ENCODE data around the gene RGS4. TPM values are rescaled to one million over a fixed set of nuclear protein-coding genes. Genes with fewer than 3 reads are reported as not detected.
A peak's percentile ranks its signal among the peaks of the same experiment; 100 is the strongest.

The RGS4 gene
- total and polyA plus RNA-seq, 5 experiments from 2014 or later = not detected

- Mint-ChIP-seq H3K4me3 (no peak overlapping the region), H3K36me3 (peaks cover 0 to 6% (median 0%) of the 10 kb centered on the region in 3 donors), H3K4me1 (no peaks in the 10 kb centered on the region), H3K27me3 (peaks cover 13 to 52% (median 19%) of the 10 kb centered on the region in 5 donors), H3K27ac (no peak overlapping the region), H3K9me3 (peaks cover 0 to 5% (median 0%) of the 10 kb centered on the region in 9 donors)
- ATAC-seq (no peak), DNase-seq (no peak)
- POLR2A ChIA-PET = no interaction called here
Observed at GRCh38 chr1:163050496-163050895, 18.7 kb upstream of the RGS4 start.

- H3K9me3 Mint-ChIP-seq = peaks cover 0 to 11% (median 0%) of the 10 kb centered on the region in 9 donors
- ATAC-seq = no peak
- DNase-seq = no peak
- no peak overlapping the region for H3K4me3 Mint-ChIP-seq
- no peaks in the 10 kb centered on the region for H3K4me1 Mint-ChIP-seq
- peaks cover 10 to 30% (median 20%) of the 10 kb centered on the region in 5 donors for H3K27me3 Mint-ChIP-seq
- POLR2A ChIA-PET = no interaction called here
- H3K27ac Mint-ChIP-seq = peak overlapping the region in 1 of 10 donors; percentile 14
- peaks cover 0 to 6% (median 0%) of the 10 kb centered on the region in 3 donors for H3K36me3 Mint-ChIP-seq
Observed at GRCh38 chr1:163054181-163054591, 15.0 kb upstream of the RGS4 start.

GRCh38 chr1:163055005-163055404 is 14.2 kb upstream of the RGS4 start:
- no peak for ATAC-seq
- POLR2A ChIA-PET = no interaction called here

GRCh38 chr1:163055531-163055930 is 13.6 kb upstream of the RGS4 start:
- H3K27ac Mint-ChIP-seq = no peak overlapping the region
- H3K36me3 Mint-ChIP-seq = peaks cover 0 to 6% (median 0%) of the 10 kb centered on the region in 3 donors
- DNase-seq = no peak
- H3K4me3 Mint-ChIP-seq = no peak overlapping the region
- no peak for ATAC-seq
- peaks cover 11 to 30% (median 20%) of the 10 kb centered on the region in 5 donors for H3K27me3 Mint-ChIP-seq
- H3K9me3 Mint-ChIP-seq = peaks cover 0 to 11% (median 0%) of the 10 kb centered on the region in 9 donors
- no peaks in the 10 kb centered on the region for H3K4me1 Mint-ChIP-seq
- POLR2A ChIA-PET = no interaction called here

More at GRCh38 chr1:163055005-163055404, 14.2 kb upstream of the RGS4 start:
- Mint-ChIP-seq H3K9me3 (peaks cover 0 to 11% (median 0%) of the 10 kb centered on the region in 9 donors), H3K27me3 (peaks cover 10 to 30% (median 20%) of the 10 kb centered on the region in 5 donors), H3K4me1 (no peaks in the 10 kb centered on the region), H3K27ac (no peak overlapping the region), H3K4me3 (no peak overlapping the region), H3K36me3 (peaks cover 0 to 6% (median 0%) of the 10 kb centered on the region in 3 donors)
- DNase-seq = no peak

GRCh38 chr1:163056831-163057230 is 12.3 kb upstream of the RGS4 start:
- Mint-ChIP-seq H3K9me3 (peaks cover 0 to 11% (median 0%) of the 10 kb centered on the region in 9 donors), H3K27me3 (peaks cover 13 to 40% (median 24%) of the 10 kb centered on the region in 5 donors), H3K4me3 (no peak overlapping the region), H3K27ac (no peak overlapping the region), H3K4me1 (no peaks in the 10 kb centered on the region), H3K36me3 (peaks cover 0 to 6% (median 0%) of the 10 kb centered on the region in 3 donors)
- DNase-seq (no peak), ATAC-seq (no peak)
- POLR2A ChIA-PET = no interaction called here

GRCh38 chr1:163060343-163061007 is 8.7 kb upstream of the RGS4 start:
- POLR2A ChIA-PET = no interaction called here
- Mint-ChIP-seq H3K27me3 (peaks cover 6 to 42% (median 14%) of the 10 kb centered on the region in 5 donors), H3K27ac (no peak overlapping the region), H3K4me3 (no peak overlapping the region), H3K4me1 (no peaks in the 10 kb centered on the region), H3K9me3 (peaks cover 0 to 6% (median 0%) of the 10 kb centered on the region in 9 donors), H3K36me3 (no peaks in the 10 kb centered on the region)
- no peak for DNase-seq
- ATAC-seq = no peak

- POLR2A ChIA-PET = no interaction called here
- Mint-ChIP-seq H3K4me3 (no peak overlapping the region), H3K9me3 (no peaks in the 10 kb centered on the region), H3K36me3 (no peaks in the 10 kb centered on the region), H3K27ac (no peak overlapping the region), H3K4me1 (no peaks in the 10 kb centered on the region), H3K27me3 (peaks cover 14 to 58% (median 15%) of the 10 kb centered on the region in 5 donors)
- DNase-seq (no peak), ATAC-seq (no peak)
Observed at GRCh38 chr1:163063143-163063542, 6.0 kb upstream of the RGS4 start.

GRCh38 chr1:163063610-163064009 is 5.6 kb upstream of the RGS4 start:
- Mint-ChIP-seq H3K27ac (no peak overlapping the region), H3K36me3 (no peaks in the 10 kb centered on the region), H3K27me3 (peaks cover 14 to 63% (median 19%) of the 10 kb centered on the region in 5 donors), H3K9me3 (no peaks in the 10 kb centered on the region), H3K4me1 (no peaks in the 10 kb centered on the region), H3K4me3 (no peak overlapping the region)
- DNase-seq (no peak), ATAC-seq (no peak)
- POLR2A ChIA-PET = no interaction called here

GRCh38 chr1:163066168-163066567 is 3.0 kb upstream of the RGS4 start:
- POLR2A ChIA-PET = no interaction called here
- H3K4me1 Mint-ChIP-seq = no peaks in the 10 kb centered on the region
- H3K9me3 Mint-ChIP-seq = no peaks in the 10 kb centered on the region
- H3K36me3 Mint-ChIP-seq = no peaks in the 10 kb centered on the region
- peaks cover 29 to 86% (median 40%) of the 10 kb centered on the region in 5 donors for H3K27me3 Mint-ChIP-seq
- H3K27ac Mint-ChIP-seq = no peak overlapping the region
- DNase-seq (no peak), ATAC-seq (no peak)
- H3K4me3 Mint-ChIP-seq = no peak overlapping the region

- H3K4me3 Mint-ChIP-seq = no peak overlapping the region
- H3K27me3 Mint-ChIP-seq = peaks cover 28 to 86% (median 40%) of the 10 kb centered on the region in 5 donors
- no peaks in the 10 kb centered on the region for H3K4me1 Mint-ChIP-seq
- H3K36me3 Mint-ChIP-seq = no peaks in the 10 kb centered on the region
- no peaks in the 10 kb centered on the region for H3K9me3 Mint-ChIP-seq
- no peak for DNase-seq
- no peak overlapping the region for H3K27ac Mint-ChIP-seq
- no peak for ATAC-seq
- POLR2A ChIA-PET = interaction anchor here (0.6 kb wide), 1 partner anchor 203 kb away, joined by 3 read pairs; no protein-coding TSS in a partner anchor
Observed at GRCh38 chr1:163066686-163067085, 2.5 kb upstream of the RGS4 start.

- Mint-ChIP-seq H3K4me3 (no peak overlapping the region), H3K27me3 (peaks cover 34 to 75% (median 35%) of the 10 kb centered on the region in 5 donors), H3K4me1 (peaks cover 0 to 2% (median 0%) of the 10 kb centered on the region in 4 donors), H3K27ac (peak overlapping the region in 1 of 10 donors; percentile 21), H3K36me3 (no peaks in the 10 kb centered on the region), H3K9me3 (no peaks in the 10 kb centered on the region)
- DNase-seq (no peak), ATAC-seq (no peak)
- POLR2A ChIA-PET = no interaction called here
Observed at GRCh38 chr1:163068716-163069115, 445 bp upstream of the RGS4 start.

- DNase-seq (no peak), ATAC-seq (no peak)
- no peak overlapping the region for H3K4me3 Mint-ChIP-seq
- H3K4me1 Mint-ChIP-seq = peaks cover 0 to 2% (median 0%) of the 10 kb centered on the region in 4 donors
- no peak overlapping the region for H3K27ac Mint-ChIP-seq
- no peaks in the 10 kb centered on the region for H3K36me3 Mint-ChIP-seq
- peaks cover 31 to 72% (median 35%) of the 10 kb centered on the region in 5 donors for H3K27me3 Mint-ChIP-seq
- POLR2A ChIA-PET = no interaction called here
- no peaks in the 10 kb centered on the region for H3K9me3 Mint-ChIP-seq
Observed at GRCh38 chr1:163069655-163070277, 605 bp downstream of the RGS4 start.
